Astrocyte of the spinal cord (primary cell): ENCODE measurements around the gene FRMPD4.
A peak's percentile ranks its signal among the peaks of the same experiment; 100 is the strongest.

Experiments
- DNase-seq: peaks from one replicate; pipeline ENCODE4 v3.0.0; 2011; ENCODE audit warnings: low read depth, low spot score
- H3K4me3 ChIP-seq: 2 replicates; pipeline ENCODE4 v1.5.1; 2011; ENCODE audit warnings: low read depth, mild to moderate bottlenecking, low read length, moderate library complexity
- CTCF ChIP-seq: IDR thresholded peaks from 2 replicates; pipeline ENCODE4 v1.5.1; 2012; ENCODE audit warnings: low read depth, mild to moderate bottlenecking, low read length, inconsistent platforms
- in situ Hi-C: cut with HindIII; loops from 2 replicates; pipeline ENCODE4 v1.10.0; 2017; ENCODE audit warnings: low sequenced_read_pairs

FRMPD4 gene

GRCh38 chrX:12554206-12554605 is 415.9 kb downstream of the FRMPD4 start:
- in situ Hi-C loops, result no loop called here
- DNase-seq, result no peak
- no peak overlapping the region for H3K4me3 ChIP-seq
- TF ChIP-seq CTCF, result no peak

- in situ Hi-C loops, result no loop called here
- TF ChIP-seq CTCF, result no peak
- DNase-seq, result no peak
- H3K4me3 ChIP-seq, result no peak overlapping the region
Measured at GRCh38 chrX:12563121-12563520, 424.8 kb downstream of the FRMPD4 start.

DNA sequence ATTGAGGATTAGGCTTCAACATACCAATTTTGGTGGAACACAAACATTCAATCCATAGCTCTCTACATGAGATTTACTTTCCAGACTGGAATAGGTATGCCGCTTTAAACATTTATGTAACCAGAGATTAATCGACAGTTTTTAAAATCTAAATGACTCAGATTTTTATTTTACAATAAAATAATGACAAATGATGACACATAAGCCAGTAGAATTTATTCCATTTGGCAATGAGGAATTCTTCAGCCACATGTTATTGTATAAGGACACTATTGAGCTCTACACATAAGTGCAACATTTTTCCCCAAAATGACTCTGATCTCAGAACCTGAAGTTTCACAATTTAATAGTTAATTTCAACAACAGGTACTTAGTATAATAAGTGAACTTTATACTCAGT is 425.9 kb downstream of the FRMPD4 start:
- in situ Hi-C loops, result no loop called here
- TF ChIP-seq CTCF, result no peak

DNA sequence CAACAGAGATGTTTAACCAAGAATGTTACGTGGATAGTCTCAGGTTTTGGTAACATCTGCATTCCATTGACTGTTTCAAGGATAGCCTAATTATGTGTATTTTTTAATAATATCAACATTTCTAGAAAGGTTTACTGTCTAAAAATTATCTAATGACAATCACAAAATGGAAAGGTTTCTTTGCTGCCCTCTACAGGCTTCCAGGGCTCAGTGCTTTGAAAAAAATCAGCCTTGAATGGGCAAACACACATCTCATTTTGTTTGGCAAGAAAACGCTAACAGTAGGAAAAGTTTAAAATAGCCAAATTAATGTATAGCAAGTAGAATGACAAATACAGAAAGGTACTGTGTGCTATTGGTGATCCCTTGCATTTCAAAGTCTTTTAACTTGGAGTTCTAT is 429.6 kb downstream of the FRMPD4 start:
- no peak overlapping the region for H3K4me3 ChIP-seq
- TF ChIP-seq CTCF, result peak; percentile 68
- in situ Hi-C loops, result no loop called here
- peak; percentile 22 for DNase-seq

More for the DNA sequence above, 425.9 kb downstream of the FRMPD4 start:
- no peak overlapping the region for H3K4me3 ChIP-seq
- DNase-seq, result no peak

GRCh38 chrX:12570859-12571501 is 432.7 kb downstream of the FRMPD4 start:
- H3K4me3 ChIP-seq, result no peak overlapping the region
- no peak for TF ChIP-seq CTCF
- in situ Hi-C loops, result no loop called here
- no peak for DNase-seq

DNA sequence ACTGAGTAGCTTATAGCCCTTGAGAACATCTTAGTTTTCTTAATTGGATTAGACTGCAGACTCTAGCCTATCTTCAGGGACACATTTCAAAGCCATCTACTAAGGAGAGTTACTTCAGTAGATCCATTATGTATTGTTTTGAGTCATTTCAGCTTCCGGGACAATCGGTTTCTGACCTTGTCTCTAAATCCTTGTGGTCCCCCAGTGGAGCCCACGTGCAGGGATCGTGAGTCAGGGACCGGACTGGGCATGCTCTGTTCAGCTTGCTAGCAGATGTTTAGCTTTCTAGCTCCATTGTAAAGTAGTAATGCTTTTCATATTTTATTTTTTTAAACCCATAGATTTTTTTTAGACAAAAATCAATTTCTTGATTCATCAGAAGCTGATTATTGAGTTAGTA is 441.0 kb downstream of the FRMPD4 start:
- no peak for DNase-seq
- no peak for TF ChIP-seq CTCF
- H3K4me3 ChIP-seq, result no peak overlapping the region
- in situ Hi-C loops, result no loop called here
